Stimulated activated CD8-positive, alpha-beta memory T cell treated with anti-CD3 and anti-CD28 coated beads, Interleukin-4, amount 100 ng/mL, for 24 hours (primary cell): ENCODE data around the gene NRBF2.
"Not testable (repeated sequence)": the region's sequence is repeated elsewhere in the genome, so short reads cannot be mapped to it uniquely, and the experiment has no call there.

Source experiments
- DNase-seq: peaks from one replicate; pipeline ENCODE4 v3.0.0-alpha.2; 2020; ENCODE audit warnings: low read depth

Gene NRBF2

DNA sequence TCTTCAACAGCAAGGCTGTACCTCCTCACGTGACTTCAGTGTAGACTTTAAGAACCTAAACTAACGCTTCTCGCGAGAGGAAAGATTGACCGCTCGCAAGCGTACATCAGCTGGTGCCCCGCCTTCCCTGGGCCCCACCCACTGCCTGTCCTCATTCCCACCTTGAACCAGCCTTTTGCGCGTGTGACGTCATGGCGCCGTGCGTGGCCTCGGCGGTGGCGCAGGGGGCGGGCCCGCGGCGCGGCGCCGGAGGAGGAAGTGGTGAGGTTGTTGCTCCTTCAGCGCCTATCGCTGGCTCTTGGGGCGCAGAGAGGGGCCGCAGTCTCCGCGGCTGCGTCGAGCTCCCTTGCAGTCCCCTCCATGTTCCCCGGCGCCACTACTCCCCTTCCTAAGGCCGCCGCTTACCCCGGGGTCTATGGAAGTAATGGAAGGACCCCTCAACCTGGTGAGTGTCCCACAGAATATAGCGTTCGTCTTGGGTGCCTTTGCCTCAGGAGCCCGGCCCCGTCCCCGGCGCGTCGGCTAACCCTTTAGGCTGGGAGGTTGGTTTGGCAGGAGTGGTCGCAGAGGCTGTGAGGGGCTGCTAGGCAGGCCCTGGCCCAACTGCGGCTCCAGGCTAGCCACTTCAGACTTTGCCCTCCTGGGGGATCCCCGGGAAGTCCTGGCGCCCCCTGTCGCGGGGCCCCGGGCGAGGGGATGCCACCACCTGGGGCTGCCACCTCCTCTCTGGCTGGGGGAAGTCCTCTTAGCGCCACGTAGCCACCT lies at the start of gene NRBF2:
Gene NRBF2, plus strand, starts transcription at position 273 of the 765 bp plus-strand sequence. Its CDS starts 143 bp downstream, at position 416.
- peak; percentile 95 for DNase-seq

DNA sequence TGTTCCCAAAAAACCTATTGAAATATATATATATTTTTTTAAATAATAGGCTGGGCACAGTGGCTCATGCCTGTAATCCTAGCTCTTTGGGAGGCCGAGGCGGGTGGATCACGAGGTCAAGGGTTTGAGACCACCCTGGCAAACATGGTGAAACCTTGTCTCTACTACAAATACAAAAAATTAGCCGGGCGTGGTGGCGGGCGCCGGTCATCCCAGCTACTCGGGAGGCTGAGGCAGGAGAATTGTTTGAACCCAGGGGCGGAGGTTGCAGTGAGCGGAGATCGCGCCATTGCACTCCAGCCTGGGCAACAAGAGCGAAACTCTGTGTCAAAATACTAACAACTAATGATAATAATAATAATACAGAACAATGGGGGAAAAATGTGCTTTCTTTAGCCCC lies 49.7 kb upstream of the NRBF2 start:
- not testable (repeated sequence) for DNase-seq

DNA sequence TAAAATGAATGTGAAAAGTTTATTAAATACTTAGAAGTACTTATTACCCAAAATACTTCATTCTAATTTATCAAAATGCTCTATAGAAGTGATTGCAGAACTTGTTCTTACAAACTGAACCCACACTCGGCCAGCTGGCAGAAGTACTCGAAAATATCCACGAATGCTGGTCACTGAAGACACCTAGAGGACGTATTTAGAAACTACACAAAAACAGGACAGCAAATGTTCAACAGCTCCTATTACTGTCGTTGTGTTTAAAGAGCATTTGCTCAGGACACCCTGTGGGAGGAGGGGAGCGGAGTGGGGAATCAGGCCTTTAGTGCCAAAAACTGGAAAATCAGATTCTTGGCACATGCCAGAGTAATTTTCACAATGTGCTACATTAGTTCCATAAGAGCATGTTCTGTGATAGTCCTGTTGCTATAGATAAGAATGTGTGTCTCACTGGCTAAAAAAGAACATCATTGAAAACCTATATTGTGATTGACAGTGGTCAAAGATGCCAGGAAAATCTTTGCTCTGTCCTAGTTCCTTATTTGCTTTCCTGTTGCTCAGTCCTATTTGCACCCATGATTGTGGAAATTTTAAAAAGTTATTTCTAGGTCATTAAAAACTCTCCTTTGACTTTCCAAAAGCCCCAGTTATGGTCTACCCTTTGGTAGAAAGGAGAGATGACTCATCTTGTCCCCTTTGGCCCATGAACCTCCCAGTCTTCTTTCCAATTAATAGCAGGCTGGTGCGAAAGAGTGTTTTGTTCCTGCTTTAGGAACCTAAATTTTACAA lies 49.0 kb upstream of the NRBF2 start:
- peak; percentile 8 for DNase-seq

DNA sequence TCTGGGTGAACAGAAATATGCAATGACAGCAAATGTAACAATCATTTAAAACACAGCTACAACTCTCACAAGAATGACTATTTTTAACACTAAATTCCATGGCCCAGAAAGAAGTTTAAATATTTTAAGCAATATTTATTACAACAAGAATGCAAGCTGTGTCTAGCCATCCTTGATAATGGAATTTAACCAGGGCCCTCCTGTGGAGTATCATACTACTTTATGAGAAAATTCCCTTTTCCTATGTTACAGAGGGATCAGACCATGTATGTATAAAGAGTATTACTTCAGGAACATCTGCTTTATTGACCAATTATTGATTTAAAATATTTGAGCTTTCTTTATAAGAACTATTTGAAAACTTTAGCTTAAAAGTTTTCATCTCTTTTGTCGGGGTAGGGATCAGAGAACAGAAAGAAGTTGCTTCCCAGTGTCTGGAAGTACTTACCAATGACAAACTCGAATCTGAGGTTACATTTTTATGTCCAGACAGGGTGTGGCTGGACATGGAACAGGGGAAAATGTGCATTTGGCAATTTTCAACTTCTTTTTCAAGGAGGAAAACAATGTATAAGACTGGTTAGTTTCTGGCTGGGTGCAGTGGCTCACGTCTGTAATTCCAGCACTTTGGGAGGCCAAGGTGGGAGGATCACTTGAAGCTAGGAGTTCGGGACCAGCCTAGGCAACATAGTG lies 48.3 kb upstream of the NRBF2 start:
- no peak for DNase-seq

DNA sequence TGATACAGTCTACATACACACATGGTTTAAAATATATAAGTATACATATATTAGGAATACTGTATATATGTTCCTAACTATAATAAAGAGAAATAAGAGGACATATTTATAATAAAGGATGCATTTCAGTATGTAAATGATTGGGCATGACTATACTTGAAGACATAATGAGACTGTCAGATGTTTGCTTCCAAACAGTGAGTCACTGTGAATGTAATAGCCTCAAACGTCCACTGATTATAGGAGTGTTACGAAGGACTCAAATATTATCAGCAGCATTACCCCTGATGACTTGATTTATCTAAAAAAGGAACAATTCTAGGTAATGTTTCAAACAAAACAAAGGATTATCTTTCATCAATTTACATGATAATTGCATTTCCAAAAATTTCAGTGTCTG lies 39.9 kb upstream of the NRBF2 start:
- no peak for DNase-seq

DNA sequence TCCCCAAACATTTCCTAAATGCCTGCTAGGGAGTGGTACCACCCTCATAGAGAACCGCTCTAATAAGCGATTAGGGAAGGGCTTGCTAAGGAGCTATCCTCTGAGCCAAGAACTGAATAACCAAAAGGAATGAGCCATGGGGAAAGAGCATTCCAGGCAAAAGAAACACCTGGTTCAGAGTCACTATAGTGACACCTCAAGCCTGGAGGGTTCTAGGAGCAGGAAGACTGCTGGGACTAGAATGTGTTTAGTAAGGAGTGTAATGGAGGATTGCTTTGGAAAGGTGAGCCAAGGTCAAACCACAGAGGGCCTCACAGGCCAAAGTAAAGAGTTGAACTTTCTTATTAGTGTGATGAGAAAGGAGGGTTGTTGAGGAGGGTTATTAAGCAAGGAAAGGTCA lies 38.7 kb upstream of the NRBF2 start:
- no peak for DNase-seq

DNA sequence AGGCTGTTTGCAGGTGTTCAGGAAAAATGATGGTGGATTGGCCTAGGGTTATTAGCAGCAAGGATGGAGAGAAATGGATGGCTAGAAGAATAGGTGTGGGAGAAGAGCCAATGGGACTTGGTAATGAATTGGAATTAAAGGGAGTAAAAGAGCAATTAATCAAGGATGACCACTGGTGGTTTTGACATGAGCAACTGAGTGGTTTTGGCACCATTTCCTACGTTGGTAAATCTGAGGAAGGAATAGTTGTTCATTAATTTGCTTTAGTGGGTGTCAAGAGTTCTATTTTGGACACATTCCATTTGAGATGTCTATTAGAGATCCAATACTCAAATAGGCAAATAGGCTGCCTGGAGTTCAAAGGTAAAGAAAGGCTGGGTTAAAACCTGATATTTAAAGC lies 38.2 kb upstream of the NRBF2 start:
- DNase-seq: no peak

DNA sequence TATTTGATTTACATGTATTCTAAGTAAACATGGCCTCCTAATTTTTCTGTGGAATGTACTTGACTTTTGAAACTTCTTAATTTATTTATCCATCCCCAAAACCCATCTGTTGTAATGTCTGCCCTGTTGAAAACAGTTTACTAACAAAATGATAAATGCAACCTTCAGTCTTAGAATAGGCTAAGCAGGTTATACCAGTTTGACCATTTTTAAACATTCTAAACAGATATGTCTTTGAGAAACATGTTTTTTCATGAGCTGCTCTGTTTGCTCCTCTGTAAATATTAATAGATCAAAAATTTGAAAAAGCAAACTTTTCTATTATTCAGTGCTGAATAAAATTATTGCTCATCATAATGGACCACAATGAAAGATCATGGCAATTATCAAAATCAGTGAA lies 33.4 kb upstream of the NRBF2 start:
- no peak for DNase-seq

DNA sequence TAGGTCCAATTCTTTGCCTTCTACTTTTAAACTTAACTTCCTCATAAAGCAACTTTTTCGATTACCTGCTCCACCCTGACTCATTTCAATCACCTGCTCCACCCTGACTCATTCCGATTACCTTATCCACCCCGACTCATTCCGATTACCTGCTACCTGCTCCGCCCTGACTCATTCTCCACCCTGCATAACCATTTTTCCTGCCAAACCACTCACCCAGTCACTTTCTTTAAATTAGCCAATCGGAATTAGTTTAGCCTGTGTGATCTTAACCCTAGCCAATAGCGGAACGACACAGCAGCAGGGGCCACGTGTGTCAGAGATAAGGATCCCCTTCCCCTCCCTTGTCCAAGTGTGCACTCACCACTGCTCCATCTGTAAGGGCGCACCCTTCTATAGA lies 32.0 kb upstream of the NRBF2 start:
- not testable (repeated sequence) for DNase-seq

DNA sequence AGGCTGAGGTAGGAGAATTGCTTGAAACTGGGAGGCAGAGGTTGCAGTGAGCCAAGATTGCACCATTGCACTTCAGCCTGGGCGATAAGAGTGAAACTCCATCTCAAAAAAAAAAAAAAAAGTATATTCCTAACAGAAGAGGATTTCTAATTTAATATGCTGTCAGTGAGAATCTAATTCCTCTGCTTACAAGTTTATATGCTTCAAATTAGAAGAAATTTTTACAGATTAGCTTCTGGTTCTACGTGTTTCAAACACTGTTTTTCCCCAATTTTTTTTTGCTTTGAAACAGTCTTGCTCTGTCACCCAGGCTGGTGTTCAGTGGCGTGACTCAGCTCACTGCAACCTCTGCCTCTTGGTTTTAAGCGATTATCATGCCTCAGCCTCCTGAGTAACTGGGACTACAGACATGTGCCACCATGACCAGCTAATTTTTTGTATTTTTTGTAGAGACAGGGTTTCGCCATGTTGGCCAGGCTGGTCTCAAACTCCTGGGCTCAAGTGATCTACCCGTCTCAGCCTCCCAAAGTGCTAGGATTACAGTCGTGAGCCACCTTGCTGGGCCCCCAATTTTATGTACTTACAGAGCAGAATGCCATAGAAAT lies 30.7 kb upstream of the NRBF2 start:
- not testable (repeated sequence) for DNase-seq

DNA sequence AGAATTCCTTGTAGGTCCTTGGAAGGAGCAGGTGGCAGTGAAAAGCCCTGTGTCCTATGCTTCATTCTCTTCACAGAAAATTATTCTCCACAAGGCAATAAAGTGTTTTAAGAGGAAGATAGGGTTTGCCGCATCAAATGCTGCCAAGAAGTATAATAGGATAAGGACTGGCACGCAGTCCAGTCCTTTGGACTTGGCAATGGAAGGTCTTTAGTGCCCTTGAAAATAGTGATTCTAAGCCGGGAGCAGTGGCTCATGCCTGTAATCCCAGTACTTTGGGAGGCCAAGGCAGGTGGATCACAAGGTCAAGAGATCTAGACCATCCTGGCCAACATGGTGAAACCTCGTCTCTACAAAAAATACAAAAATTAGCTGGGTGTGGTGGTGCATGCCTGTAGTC lies 29.9 kb upstream of the NRBF2 start:
- DNase-seq: not testable (repeated sequence)

DNA sequence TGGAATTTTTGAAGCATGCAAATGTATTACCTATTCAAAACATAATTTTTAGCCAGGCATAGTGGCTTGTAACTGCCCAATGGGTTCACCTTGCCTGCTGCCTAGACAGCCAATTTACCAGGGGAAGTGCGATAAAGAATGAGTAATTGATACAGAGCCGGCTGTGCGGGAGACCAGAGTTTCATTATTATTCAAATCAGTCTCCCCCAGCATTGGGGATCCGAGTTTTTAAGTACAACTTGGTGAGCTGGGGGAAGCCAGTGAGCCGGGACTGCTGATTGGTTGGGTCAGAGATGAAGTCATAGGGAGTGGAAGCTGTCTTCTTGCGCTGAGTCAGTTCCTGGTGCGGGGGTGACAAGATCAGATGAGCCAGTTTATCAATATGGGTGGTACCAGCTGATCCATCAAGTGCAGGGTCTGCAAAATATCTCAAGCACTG lies 29.1 kb upstream of the NRBF2 start:
- DNase-seq: peak; percentile 8

DNA sequence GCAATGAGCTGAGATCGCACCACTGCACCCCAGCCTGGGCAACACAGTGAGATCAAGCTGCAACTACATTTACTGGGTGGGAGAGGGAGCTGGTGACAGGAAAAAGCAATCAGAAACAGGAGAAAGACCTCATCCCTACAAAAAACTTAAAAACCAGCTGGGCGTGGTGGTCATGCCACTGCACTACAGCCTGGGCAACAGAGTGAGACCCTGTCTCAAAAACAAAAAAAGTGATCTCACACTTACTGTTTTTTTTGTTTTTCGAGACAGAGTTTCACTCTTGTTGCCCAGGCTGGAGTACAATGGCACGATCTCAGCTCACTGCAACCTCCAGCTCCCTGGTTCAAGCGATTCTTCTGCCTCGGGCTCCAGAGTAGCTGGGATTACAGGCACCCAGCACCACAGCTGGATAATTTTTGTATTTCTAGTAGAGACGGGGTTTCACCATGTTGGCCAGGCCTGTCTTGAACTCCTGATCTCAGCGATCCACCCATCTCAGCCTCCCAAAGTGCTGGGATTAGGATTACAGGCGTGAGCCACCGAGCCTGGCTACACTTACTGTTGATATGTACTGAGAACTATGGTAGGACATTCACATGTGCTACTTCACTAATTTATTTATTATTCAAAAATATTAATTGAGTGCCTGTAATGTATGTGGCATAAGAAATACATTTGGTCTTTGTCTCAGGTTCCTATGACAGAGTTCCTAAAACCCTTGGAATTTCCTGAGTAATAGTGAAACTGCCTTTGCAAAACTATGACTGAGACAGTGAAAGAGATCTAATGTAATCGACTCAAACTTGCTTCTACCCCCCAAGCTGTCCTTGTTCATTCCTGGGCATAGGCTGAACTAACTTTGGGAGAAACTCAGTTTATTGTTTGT lies 27.7 kb upstream of the NRBF2 start:
- no peak for DNase-seq

DNA sequence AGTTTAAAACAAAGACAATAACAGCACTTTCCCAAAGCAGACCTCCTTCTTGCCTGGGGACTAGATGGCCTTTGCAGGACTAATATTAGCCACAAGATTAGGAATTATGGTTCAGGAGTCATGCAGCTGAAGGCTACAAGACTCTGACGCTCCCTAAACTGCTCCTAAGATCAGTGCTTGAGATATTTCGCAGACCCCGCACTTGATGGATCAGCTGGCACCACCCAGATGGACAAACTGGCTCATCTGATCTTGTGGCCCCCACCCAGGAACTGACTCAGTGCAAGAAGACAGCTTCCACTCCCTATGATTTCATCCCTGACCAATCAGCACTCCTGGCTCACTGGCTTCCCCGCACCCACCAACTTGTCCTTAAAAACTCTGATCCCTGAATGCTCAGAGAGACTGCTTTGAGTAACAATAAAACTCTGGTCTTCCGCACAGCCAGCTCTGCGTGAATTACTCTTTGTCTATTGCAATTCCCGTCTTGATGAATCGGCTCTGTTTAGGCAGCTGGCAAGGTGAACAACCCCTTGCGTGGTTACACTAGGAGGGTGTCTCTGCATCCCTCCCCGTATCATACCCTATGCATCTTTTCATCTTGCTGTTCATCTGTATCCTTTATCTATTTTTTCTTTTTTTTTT lies 26.9 kb upstream of the NRBF2 start:
- DNase-seq: no peak

DNA sequence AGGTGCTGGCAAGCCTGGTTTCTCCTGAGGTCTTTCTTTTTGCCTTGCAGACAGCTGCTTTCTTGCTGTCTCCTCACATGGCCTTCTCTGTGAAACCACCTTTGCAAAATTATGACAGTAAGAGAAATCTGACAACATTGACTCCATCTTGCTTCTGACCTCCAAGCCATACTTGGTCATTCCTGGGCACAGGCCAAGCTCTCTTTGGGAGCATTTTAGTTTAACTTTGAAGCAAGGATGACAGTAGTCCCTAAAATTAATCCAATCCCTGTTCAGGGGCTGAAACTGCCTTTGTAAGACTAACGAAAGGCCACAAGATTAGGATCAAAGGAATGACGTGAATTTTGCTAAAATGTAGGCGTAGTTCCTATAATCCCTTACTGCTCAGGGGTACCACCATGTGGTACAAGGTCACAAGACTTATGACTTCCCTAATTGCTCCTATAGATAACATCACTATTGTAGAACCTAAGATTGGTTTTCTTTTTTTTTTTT lies 25.1 kb upstream of the NRBF2 start:
- no peak for DNase-seq

DNA sequence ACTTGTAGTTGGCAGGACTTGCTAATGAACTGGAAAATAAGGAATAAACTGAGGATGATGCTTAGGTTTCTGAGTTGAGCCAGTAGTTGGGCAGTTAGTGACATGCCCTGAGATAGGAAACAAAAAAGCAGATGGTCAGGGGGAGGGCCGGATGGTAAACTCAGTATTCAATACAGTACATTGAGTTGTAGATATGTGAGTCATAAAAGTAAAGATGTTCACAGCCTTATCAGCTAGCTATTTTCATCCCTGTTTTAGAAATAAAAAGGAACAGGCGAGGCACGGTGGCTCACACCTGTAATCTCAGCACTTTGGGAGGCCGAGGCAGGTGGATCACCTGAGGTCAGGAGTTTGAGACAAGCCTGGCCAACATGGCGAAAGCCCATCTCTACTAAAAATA lies 22.2 kb upstream of the NRBF2 start:
- no peak for DNase-seq

DNA sequence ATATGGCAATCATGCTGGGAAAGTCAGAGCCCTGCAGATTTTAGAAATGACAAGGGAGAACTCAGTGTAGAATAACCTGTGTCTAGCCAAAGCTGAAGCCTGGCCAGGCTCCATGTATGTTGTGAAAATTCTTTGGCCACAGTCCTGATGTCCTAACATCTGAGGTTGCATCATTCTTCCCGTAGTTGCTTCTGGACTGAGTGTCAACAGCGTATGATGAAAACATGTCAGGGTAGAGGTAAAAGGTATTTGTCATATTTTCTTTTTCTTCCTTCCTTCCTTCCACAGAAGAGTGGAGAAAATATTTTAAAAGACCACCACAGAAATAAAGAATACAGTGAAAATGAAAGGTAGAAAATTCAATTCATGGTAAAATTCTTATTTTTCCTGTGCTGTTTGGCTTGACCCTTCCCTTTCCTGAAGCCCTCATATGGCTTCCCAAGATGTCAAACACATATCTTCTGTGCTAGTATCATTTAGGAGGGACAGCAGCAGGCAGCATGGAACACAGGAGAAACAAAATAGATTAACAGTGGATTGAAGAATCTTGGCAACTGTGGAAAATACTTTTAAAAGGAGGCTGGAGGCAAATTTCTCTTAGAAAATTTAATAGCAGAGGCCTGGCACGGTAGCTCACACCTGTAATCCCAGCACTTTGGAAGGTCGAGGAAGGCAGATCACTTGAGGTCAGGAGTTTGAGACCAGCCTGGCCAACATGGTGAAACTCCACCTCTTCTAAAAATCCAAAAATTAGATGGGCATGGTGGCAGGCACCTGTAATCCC lies 18.9 kb upstream of the NRBF2 start:
- no peak for DNase-seq

DNA sequence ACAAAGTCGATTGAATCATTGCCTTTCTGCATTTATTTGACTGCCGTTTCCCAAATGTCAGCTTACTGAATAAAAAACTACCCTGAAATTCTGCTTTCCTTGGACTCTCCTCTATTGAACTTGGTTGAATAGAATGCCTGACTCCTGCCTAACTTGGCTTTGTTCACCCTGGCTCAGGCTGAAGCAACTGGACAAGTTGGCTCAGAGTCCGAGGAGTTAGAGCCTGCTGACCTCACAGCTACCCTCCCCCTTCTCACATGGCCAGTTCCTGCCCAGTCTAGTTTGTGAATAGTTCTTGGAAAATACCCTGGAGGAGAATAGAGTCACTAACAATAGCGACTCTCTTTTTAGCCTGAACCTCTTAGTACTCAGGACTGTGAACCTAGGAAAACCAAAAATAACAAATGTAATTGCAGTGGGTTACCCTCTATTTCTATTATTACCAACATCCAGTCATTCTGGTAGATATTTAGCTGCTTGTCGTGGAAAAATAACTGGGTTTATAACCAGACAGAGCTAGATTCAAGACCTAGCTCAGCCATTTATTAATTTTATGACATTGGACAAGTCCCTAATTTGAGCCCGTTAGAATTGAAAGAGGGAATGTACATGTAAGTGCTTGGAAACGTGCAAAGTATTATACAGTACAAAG lies 17.3 kb upstream of the NRBF2 start:
- DNase-seq: no peak

DNA sequence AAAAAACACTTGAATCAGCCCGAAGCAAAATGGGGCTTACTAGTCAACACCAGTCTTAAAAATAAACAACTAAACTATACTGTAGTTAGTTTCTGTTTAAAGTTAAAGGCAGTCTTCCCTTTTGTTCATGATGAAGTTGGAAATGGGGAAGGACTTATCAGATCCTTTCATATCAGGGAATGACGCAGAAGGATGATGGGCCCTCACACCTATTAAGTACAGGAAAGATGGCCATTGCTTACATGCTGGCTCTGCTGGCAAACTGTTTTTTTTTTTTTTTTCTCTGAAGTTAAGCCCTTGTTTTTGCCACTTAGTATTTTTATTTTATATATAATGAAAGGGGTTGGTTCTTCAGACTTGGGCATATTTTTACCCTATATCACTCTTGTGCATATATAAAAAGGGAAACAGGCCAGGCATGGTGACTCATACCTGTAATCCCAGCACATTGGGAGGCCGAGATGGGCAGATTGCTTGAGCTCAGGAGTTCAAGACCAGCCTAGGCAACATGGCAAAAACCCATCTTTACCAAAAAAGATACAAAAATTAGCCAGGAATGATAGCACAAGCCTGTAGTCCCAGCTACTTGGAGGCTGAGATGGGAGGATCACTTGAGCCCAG lies 16.6 kb upstream of the NRBF2 start:
- no peak for DNase-seq
